NB4 (cell line): ENCODE data around the gene REN.

Experiments
- MAX ChIP-seq: IDR thresholded peaks from 2 replicates; pipeline ENCODE4 v1.6.1; 2011; ENCODE audit warnings: low read depth, low read length
- POLR2A ChIP-seq: IDR thresholded peaks from 2 replicates; pipeline ENCODE4 v1.6.1; 2011; ENCODE audit warnings: mild to moderate bottlenecking; ENCODE audit not compliant: insufficient read length; ENCODE audit errors: extremely low read depth
- TF ChIP-seq, protein P1 (sequence below): IDR thresholded peaks from one replicate; pipeline ENCODE4 v1.5.1; 2012; ENCODE audit warnings: low read depth, low read length

GRCh38 chr1:204211046-204211445, 44.9 kb upstream of the REN start:
- no peak for TF ChIP-seq POLR2A
- TF ChIP-seq, protein P1, sequence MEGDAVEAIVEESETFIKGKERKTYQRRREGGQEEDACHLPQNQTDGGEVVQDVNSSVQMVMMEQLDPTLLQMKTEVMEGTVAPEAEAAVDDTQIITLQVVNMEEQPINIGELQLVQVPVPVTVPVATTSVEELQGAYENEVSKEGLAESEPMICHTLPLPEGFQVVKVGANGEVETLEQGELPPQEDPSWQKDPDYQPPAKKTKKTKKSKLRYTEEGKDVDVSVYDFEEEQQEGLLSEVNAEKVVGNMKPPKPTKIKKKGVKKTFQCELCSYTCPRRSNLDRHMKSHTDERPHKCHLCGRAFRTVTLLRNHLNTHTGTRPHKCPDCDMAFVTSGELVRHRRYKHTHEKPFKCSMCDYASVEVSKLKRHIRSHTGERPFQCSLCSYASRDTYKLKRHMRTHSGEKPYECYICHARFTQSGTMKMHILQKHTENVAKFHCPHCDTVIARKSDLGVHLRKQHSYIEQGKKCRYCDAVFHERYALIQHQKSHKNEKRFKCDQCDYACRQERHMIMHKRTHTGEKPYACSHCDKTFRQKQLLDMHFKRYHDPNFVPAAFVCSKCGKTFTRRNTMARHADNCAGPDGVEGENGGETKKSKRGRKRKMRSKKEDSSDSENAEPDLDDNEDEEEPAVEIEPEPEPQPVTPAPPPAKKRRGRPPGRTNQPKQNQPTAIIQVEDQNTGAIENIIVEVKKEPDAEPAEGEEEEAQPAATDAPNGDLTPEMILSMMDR: no peak
- no peak for TF ChIP-seq MAX
